ENCODE measurements around the gene ISOC1.

DNA sequence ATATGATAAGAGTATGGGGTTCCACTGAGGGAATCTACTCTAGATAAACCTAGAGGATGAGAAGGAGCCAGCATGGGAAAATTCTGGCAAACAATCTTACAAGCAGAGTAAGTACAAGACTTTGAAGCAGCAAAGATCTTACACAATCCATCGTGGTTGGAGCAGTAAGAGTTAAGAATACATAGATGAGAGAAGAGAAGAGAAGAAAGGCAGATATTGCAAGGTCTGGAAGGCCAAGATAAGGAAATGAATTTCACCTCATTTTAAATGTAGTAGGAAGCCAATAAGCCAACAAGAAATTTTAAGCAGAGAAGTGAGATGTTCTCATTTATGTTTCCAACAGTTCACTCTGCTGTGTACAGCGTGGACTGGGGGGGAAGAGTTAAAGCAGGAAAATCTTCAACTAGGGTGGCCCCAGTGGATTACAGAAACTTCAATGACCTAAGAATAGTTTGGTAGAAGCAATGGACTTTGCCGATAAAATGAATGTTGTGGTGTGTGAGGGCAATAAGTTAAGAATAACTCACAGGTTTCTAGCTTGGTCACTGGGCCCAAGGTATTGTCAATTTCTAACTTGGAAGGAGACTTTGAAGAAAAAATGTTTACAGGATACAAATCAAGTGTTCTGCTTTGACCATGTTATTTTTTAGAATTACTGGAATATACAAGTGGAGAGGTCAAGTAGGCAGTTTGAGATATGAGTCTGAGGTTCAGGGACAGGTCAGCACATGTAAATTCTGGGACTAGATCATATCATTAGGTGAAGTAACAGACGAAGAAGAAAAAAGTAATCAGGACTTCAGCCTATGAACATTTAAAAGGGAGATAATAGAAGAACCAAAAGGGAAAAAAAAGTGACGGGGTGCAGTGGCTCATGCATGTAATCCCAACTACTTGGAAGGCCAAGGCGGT is 12.1 kb upstream of the ISOC1 start:
- no peak for TF ChIP-seq CTCF (IDR thresholded peaks at IDR 0.05; ENCODE audit: borderline replicate concordance, extremely low read depth, low read length, poor library complexity, severe bottlenecking)
- no peak for TF ChIP-seq EZH2 (IDR thresholded peaks at IDR 0.05; ENCODE audit: borderline replicate concordance, low read depth, low read length, severe bottlenecking)

Data from DND-41 (cell line).